NCI-H2029 treated with DMSO at 0.1 percent for 48 hours (cell line): ENCODE results near the gene KANSL2.
"Not testable (repeated sequence)": the region's sequence is repeated elsewhere in the genome, so short reads cannot be mapped to it uniquely, and the experiment has no call there.

ENCODE experiments used
- DNase-seq: peaks from one replicate; lab custom pipeline; 2025; lab: John Stamatoyannopoulos, UW

The KANSL2 gene

GRCh38 chr12:48682927-48683326 lies 889 bp upstream of the KANSL2 start:
- no peak for DNase-seq

- not testable (repeated sequence) for DNase-seq
These were observed 481 bp upstream of the KANSL2 start for GRCh38 chr12:48682533-48682905.

GRCh38 chr12:48681399-48681709 lies 684 bp downstream of the KANSL2 start:
- DNase-seq: no peak

GRCh38 chr12:48680861-48681260 lies 1.2 kb downstream of the KANSL2 start:
- DNase-seq: no peak

GRCh38 chr12:48678551-48679185 lies 3.4 kb downstream of the KANSL2 start:
- no peak for DNase-seq

GRCh38 chr12:48671231-48671856 lies 10.7 kb downstream of the KANSL2 start:
- no peak for DNase-seq

- DNase-seq: no peak
These were observed 13.0 kb downstream of the KANSL2 start for GRCh38 chr12:48668996-48669395.

GRCh38 chr12:48659863-48660262 lies 22.2 kb downstream of the KANSL2 start:
- DNase-seq: no peak

GRCh38 chr12:48651681-48652080 lies 30.4 kb downstream of the KANSL2 start:
- DNase-seq: no peak

- DNase-seq: not testable (repeated sequence)
These were observed 36.7 kb downstream of the KANSL2 start for GRCh38 chr12:48645354-48645753.

GRCh38 chr12:48643011-48643410 lies 39.0 kb downstream of the KANSL2 start:
- DNase-seq: no peak

- not testable (repeated sequence) for DNase-seq
These were observed 40.1 kb downstream of the KANSL2 start for GRCh38 chr12:48641752-48642555.

GRCh38 chr12:48640854-48641253 lies 41.2 kb downstream of the KANSL2 start:
- DNase-seq: no peak

- DNase-seq: no peak
These were observed 41.6 kb downstream of the KANSL2 start for GRCh38 chr12:48640428-48640827.

- no peak for DNase-seq
These were observed 51.0 kb downstream of the KANSL2 start for GRCh38 chr12:48631071-48631470.

- DNase-seq: no peak
These were observed 51.7 kb downstream of the KANSL2 start for GRCh38 chr12:48630346-48630745.

- no peak for DNase-seq
These were observed 52.5 kb downstream of the KANSL2 start for GRCh38 chr12:48629541-48629940.

- DNase-seq: no peak
These were observed 54.5 kb downstream of the KANSL2 start for GRCh38 chr12:48627556-48627955.

GRCh38 chr12:48622997-48623396 lies 59.0 kb downstream of the KANSL2 start:
- not testable (repeated sequence) for DNase-seq

- peak; percentile 67 for DNase-seq
These were observed 63.5 kb downstream of the KANSL2 start for GRCh38 chr12:48618541-48618940.

GRCh38 chr12:48615681-48616080 lies 66.4 kb downstream of the KANSL2 start:
- no peak for DNase-seq

GRCh38 chr12:48613321-48613720 lies 68.7 kb downstream of the KANSL2 start:
- DNase-seq: no peak
